ENCODE data around the gene CPXM2.
"Not testable (repeated sequence)": the region's sequence is repeated elsewhere in the genome, so short reads cannot be mapped to it uniquely, and the experiment has no call there.

The CPXM2 gene

DNA sequence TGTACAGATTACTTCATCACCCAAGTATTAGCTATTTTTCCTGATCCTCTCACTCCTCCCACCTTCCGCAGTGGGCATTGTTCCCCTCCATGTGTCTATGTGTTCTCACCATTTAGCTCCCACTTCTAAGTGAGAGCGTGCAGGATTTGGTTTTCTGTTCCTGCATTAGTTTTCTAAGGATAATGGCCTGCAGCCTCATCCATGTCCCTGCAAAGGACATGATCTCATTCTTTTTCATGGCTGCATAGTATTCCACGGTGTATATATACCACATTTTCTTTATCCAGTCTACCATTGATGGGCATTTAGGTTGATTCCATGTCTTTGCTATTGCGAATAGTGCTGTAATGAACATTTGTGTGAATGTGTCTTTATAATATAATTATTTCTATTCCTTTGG is 154.7 kb downstream of the CPXM2 start:
- in situ Hi-C loops (cut with HindIII; ENCODE audit: low pct_ligation_motif_present, low pct_unique_long_range_greater_than_20kb, low sequenced_read_pairs); DNase-seq: not testable (repeated sequence)

GRCh38 chr10:123729523-123729922 is 162.1 kb downstream of the CPXM2 start:
- in situ Hi-C loops (cut with HindIII; ENCODE audit: low pct_ligation_motif_present, low pct_unique_long_range_greater_than_20kb, low sequenced_read_pairs), result no loop called here
- DNase-seq, result no peak

DNA sequence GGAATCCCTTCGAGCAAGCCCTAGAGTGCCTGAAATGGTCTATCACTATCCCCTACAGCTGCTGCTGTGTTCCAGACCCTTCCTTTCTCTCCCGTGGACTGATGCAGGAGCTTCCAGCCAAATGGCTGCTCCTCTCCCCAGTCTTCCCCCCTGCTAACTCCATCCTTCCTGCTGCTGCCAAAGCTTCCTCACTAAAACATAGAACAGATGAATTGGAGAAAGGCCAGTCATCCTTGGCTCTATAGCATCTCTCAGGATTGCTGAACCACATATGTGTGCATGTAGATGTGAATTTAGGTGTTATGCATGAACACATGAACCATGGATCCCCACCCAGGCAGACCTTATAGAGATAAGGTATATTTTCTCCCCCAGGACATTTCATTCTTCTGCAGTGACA is 164.8 kb downstream of the CPXM2 start:
- in situ Hi-C loops (cut with HindIII; ENCODE audit: low pct_ligation_motif_present, low pct_unique_long_range_greater_than_20kb, low sequenced_read_pairs), result no loop called here
- no peak for DNase-seq

GRCh38 chr10:123726381-123726780 is 165.2 kb downstream of the CPXM2 start:
- no peak for DNase-seq
- in situ Hi-C loops (cut with HindIII; ENCODE audit: low pct_ligation_motif_present, low pct_unique_long_range_greater_than_20kb, low sequenced_read_pairs), result no loop called here

- in situ Hi-C loops (cut with HindIII; ENCODE audit: low pct_ligation_motif_present, low pct_unique_long_range_greater_than_20kb, low sequenced_read_pairs), result no loop called here
Measured at GRCh38 chr10:123724747-123725146, 166.9 kb downstream of the CPXM2 start.

GRCh38 chr10:123722351-123722750 is 169.3 kb downstream of the CPXM2 start:
- in situ Hi-C loops (cut with HindIII; ENCODE audit: low pct_ligation_motif_present, low pct_unique_long_range_greater_than_20kb, low sequenced_read_pairs), result no loop called here
- no peak for DNase-seq

More at GRCh38 chr10:123724747-123725146, 166.9 kb downstream of the CPXM2 start:
- DNase-seq, result no peak

DNA sequence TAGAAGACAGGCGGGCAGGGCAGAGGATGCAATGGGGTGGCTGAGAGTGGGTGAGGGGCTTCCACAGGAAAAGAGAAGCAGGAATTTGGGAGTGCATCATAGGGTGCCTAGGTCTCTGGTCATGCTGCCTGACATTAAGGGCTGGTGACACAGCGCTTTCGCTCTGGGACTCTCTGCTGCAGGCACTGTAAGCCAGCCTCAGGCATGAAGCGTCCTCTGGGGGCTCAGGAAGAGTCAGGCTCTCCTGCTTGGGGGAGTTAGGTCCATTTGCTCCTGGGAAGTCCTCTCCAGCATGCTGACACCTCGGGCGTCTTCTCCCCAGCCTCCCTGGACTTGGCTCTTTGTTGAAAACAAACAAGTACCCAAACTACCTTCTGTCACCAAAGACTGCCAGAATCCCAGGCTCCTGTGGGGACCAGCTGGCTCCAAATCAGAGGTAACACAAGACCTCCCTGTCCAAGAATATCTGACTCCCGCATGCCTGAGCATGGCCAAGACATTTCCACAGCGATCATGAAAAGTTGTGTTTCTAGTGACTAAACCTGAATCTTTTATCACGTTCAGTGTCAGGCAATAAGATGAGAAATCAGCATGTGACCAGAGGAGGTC is 170.1 kb downstream of the CPXM2 start:
- in situ Hi-C loops (cut with HindIII; ENCODE audit: low pct_ligation_motif_present, low pct_unique_long_range_greater_than_20kb, low sequenced_read_pairs), result no loop called here
- DNase-seq, result no peak

DNA sequence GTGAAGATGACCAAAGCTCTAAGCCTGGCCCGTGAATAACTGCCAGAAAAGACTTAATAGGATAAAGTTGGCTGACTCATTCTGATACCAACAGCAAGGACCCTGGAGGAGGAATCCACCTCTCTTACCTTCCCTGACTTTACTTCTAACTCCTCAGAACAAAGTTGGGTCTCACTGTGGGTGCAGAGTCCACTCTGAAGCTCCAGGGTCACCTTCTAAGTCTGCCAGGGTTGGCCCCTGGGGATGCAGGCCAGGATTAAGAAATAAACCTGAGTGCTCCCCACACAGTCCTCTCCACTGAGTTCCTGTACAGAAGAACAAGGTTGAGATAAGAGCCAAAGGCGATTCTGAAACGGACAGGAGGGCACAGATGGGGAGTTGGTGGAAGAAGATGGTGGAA is 171.1 kb downstream of the CPXM2 start:
- in situ Hi-C loops (cut with HindIII; ENCODE audit: low pct_ligation_motif_present, low pct_unique_long_range_greater_than_20kb, low sequenced_read_pairs), result no loop called here
- no peak for DNase-seq

DNA sequence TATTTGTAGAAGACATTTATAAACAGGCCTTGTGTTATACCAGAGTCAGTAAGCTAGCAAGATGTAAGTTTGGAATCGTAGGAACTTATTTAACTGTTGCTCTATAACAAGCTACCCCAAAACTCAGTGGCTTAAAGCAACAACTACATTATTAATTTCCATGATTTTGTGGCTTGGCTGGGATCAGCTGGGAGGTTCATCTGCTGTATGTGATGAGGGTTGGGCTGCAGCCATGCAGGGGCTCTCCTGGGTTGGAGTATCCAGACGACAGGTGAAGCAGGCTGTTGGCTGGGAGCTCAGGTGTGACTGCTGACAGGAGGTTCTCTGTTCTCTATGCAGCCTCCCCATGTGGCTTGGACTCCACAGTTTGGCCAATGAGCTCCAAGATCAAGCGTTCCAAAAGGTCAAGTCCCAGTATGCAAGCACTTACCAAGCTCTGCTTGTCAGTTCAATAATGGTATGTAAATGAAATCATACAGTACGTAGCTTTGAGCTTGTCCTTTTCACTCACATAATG is 173.0 kb downstream of the CPXM2 start:
- DNase-seq, result no peak
- in situ Hi-C loops (cut with HindIII; ENCODE audit: low pct_ligation_motif_present, low pct_unique_long_range_greater_than_20kb, low sequenced_read_pairs), result no loop called here

- in situ Hi-C loops (cut with HindIII; ENCODE audit: low pct_ligation_motif_present, low pct_unique_long_range_greater_than_20kb, low sequenced_read_pairs), result no loop called here
- DNase-seq, result no peak
Measured at GRCh38 chr10:123717336-123717735, 174.3 kb downstream of the CPXM2 start.

DNA sequence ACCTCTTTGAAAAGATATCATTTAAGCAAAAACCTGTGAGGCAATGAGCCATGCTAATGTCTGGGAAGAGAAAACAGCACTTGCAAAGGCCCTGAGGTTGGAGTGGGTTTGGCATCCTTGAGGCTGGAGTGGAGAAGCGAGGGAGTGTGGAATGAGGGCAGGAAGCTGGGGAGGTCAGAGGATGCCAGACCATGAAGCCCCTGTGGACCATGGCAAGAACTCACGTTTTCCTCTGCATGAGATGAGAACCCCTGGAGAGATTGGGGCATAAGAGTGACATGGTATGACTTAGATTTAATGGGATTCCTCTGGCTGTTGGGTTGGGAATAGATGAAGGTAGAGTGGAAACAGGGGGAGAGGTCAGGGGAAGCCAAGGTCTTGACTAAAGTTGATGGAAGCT is 176.1 kb downstream of the CPXM2 start:
- DNase-seq, result no peak
- in situ Hi-C loops (cut with HindIII; ENCODE audit: low pct_ligation_motif_present, low pct_unique_long_range_greater_than_20kb, low sequenced_read_pairs), result no loop called here

GRCh38 chr10:123706236-123706635 is 185.4 kb downstream of the CPXM2 start:
- no peak for DNase-seq

DNA sequence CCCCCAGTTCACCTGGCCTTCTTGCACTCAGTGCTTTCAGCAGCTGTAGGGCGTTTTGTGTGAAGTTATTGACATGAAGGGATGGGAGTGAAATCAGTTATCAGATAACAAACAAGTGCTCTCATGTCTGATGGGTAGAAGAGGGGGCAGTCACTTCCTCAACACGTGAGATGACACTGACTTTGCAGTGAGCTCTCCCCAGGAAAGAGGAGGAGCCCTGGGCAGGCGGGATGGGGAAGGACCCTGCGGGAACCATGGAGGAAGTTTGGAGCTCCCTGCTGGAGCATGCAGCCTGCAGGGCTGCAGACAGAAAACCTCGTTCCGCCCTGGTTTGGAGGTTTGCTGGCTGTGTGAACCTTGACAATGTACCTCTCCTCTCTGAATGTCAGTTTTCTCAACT is 186.8 kb downstream of the CPXM2 start:
- in situ Hi-C loops (cut with HindIII; ENCODE audit: low pct_ligation_motif_present, low pct_unique_long_range_greater_than_20kb, low sequenced_read_pairs), result no loop called here

More at GRCh38 chr10:123706236-123706635, 185.4 kb downstream of the CPXM2 start:
- in situ Hi-C loops (cut with HindIII; ENCODE audit: low pct_ligation_motif_present, low pct_unique_long_range_greater_than_20kb, low sequenced_read_pairs), result no loop called here

DNA sequence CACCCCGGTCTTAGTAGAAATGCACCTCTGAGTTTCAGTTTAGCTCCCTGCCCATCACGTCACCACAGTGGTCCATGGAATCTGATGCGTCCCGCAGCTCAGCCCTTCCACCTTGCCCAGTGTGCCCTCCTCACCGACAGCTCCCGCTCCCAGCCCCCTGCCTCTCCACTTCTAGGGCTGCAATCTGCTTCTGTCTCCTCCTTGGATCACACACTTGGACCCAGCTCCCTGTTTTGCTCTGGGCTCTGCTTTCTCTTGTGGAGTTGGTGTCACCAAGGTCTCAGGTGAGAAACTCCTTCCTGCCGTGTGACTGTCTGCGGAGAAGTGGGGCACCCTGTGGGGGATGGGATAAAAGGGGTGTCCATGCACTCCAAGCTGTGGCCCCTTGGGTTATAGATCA is 187.5 kb downstream of the CPXM2 start:
- in situ Hi-C loops (cut with HindIII; ENCODE audit: low pct_ligation_motif_present, low pct_unique_long_range_greater_than_20kb, low sequenced_read_pairs), result no loop called here

More for the DNA sequence above, 186.8 kb downstream of the CPXM2 start:
- no peak for DNase-seq

DNA sequence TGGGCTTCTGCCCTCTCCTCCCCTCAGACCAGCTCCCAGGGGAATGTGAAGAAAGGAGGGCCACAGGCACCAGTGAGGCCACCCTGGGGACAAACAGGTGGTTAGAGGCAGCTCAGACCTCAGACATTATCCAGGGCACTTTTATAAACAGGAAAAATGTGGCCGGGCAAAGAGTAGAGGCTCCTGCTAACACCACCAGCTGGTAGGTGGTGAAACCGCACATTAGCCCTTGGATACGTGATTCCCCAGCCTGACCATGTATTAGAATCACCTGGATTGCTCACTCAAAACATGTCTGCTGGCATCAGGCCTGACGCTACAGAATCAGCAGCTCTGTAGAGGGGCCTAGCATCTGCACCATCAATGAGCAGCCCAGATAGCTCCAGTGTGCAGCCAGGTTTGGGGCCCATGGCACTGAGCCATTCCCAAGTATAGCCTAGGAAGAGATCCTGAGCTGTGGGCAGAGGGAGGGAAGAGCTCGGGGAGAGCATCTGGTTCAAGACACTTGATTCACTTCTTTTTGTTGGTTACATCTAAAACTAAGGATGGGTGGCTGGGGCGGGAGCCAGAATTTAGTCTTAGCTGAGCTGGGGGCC is 188.3 kb downstream of the CPXM2 start:
- in situ Hi-C loops (cut with HindIII; ENCODE audit: low pct_ligation_motif_present, low pct_unique_long_range_greater_than_20kb, low sequenced_read_pairs), result no loop called here
- no peak for DNase-seq

More for the DNA sequence above, 187.5 kb downstream of the CPXM2 start:
- no peak for DNase-seq
